Keratinocyte (primary cell): Measurements from ENCODE around the gene NDUFS6.

Experiments used
- EZH2 ChIP-seq: IDR thresholded peaks from one replicate; pipeline ENCODE4 v1.6.1; 2012; ENCODE audit warnings: inconsistent platforms, mild to moderate bottlenecking, low read length, moderate library complexity
- TF ChIP-seq, protein P1 (sequence below), 3 experiments: IDR thresholded peaks in 1 of 3; conservative IDR thresholded peaks in 1 of 3; optimal IDR thresholded peaks in 1 of 3; 2 replicates in 2 of 3; 3 replicates in 1 of 3; pipeline versions ENCODE3 to v1.5.1; 2011; ENCODE audit warnings: low read length in 3 of 3, mild to moderate bottlenecking in 3 of 3, moderate library complexity in 2 of 3, control low read depth in 1 of 3, inconsistent platforms in 1 of 3; ENCODE audit not compliant: insufficient read depth in 2 of 3; ENCODE audit errors: extremely low read depth in 1 of 3

DNA sequence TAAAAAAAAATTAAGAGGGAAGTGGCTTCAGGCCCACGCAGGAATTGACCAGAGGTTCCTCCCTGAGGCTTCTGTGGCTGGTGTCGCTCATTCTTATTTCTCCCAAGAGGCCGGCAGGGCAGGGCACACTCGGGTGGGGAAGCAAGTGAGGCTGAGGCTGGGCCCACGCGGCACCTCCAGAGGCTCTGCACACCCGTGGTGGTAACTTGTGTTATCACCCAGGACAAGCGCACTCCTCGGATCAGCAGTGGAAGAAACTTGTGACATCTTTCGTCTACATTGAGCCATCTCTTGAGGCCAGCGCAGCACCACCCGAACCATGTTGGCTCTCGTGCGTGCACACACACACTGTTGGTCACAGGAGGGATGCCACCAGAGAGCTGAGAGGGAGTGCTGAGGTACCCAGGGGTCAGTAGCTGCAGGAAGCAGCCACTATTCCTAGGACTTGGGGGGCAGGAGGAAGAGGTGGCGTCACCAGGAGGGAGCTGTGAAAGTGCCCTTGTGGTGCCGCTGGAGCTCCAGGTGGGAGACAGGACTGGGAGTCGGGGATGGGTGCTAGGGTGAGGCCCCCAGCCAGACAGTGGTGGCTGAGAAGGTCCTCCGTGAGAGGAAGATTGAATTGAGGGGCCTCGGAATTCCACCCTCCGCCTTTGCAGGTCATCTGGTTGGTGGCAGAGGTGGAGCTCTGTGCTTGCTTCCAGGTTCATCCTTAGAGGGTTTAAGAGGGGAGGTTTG lies 6.4 kb downstream of the NDUFS6 start:
- TF ChIP-seq EZH2: no peak
- TF ChIP-seq, protein P1, sequence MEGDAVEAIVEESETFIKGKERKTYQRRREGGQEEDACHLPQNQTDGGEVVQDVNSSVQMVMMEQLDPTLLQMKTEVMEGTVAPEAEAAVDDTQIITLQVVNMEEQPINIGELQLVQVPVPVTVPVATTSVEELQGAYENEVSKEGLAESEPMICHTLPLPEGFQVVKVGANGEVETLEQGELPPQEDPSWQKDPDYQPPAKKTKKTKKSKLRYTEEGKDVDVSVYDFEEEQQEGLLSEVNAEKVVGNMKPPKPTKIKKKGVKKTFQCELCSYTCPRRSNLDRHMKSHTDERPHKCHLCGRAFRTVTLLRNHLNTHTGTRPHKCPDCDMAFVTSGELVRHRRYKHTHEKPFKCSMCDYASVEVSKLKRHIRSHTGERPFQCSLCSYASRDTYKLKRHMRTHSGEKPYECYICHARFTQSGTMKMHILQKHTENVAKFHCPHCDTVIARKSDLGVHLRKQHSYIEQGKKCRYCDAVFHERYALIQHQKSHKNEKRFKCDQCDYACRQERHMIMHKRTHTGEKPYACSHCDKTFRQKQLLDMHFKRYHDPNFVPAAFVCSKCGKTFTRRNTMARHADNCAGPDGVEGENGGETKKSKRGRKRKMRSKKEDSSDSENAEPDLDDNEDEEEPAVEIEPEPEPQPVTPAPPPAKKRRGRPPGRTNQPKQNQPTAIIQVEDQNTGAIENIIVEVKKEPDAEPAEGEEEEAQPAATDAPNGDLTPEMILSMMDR (optimal IDR thresholded peaks at IDR 0.05 in 1 of 3, IDR thresholded peaks at IDR 0.05 in 1 of 3, conservative IDR thresholded peaks at IDR 0.05 in 1 of 3; ENCODE audit: extremely low read depth in 1 of 3, insufficient read depth in 2 of 3, low read length in 3 of 3): no peak
